Stimulated activated CD8-positive, alpha-beta memory T cell treated with anti-CD3 and anti-CD28 coated beads, Interleukin-15, amount 100 ng/mL, for 4 hours (primary cell): ENCODE measurements around the gene ARHGEF4.

Source experiments
- DNase-seq, 2 donors: peaks; one replicate each; pipeline ENCODE4 v3.0.0-alpha.2; 2020; ENCODE audit warnings: low read depth in 2 of 2

Gene ARHGEF4

DNA sequence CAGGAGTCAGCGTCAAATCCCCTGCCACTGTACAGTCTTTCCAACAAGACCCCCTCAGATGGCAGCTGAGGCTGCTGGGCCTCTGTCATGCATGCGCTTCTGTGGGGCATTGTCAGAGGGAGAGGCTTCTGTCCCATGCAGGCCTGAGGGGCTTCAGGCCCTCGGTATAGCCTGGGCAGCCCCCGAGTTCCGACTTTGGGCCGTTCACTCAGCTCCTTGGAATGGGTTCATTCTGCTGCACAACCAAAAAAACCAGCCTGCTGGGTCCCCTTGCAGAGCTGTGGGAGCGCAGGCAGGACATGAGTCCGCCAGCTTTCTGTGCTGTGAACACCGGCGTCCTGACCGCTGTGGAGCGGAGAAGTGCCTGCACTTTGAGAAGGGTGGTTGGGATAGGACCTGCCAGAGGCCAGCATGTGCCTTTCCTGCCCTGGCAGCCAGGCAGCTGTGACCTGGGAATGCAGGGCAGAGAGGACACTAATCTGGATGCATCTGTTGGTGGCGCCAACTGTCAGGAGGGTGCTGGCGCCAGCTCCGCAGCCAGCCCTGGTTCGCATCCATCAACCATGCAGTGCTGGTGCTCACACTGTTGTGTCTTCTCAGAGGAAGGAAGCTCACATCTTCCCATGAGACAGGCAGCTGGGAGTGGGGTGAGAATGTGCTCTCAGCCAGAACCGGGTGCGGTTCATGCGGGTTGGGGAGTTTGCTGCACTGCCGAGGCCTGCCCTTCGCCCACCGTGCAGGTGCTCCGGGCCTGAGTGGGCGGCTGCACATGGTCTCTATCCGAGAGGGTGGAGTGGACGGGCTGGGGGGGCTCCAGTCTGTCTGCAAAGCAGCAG is 14.3 kb downstream of the ARHGEF4 start:
- no peak for DNase-seq

DNA sequence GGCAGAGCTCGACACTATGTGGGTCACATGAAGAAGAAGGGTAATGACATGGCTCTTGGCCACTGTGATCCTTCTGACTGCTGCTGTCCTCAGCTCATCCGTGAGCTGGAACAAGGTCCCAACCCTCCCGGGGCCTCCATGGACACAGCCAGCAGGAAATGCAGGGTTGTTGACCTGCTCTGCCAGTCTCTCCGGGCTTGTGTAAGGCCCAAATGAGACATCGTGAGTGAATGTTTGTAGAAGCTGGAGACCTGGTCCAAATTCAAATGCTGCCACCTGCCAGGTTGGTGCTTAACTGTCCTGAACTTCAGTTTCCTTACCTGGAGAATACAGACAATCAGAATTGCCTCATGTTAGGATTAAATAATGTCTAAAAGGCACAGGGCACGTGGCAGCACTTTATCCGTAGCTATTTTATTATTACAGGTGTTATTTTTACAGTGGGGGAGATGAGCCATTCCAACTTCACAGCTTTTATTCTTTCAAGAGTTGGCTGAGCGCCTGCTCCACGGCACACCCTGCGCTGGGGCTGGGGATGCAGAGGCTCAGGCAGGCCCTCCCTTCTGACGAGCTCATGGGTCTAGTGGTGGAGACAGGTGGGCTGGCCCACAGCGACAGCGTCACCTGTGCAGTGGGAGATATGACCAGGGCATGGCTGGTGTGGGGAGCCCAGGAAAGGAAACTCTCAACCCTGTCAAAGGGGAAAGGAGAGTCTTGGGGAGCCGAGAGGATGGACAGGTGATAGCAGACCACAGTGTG is 15.1 kb downstream of the ARHGEF4 start:
- DNase-seq: no peak

DNA sequence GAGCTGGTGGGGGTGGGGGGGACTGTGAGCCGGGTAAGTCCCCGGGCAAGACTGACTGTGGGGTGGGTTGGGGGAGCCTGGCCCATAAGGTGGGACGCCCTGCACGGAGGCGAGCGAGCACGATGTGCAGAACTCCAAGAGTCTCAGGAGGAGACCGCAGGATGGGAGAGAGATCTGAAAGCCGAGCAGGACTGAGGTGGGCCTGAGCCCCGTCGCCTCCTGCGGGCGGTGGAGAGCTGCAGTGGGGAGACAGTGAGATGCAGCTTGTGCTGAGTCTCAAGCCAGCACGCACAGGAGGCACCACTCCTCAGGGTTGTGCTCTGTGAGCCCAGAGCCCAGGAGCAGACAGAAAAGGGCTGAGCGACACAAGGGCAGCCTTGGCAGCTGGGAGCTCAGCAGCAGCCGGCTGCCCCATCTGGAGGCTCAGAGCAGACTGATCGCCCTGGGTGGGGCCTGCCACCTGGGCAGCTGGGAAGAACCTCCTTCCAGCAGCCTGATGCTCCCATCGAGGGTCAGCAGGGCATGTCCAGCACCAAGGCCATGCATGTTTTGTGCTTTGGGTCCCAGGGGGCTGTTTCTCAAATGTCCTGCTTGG is 15.9 kb downstream of the ARHGEF4 start:
- DNase-seq: no peak

DNA sequence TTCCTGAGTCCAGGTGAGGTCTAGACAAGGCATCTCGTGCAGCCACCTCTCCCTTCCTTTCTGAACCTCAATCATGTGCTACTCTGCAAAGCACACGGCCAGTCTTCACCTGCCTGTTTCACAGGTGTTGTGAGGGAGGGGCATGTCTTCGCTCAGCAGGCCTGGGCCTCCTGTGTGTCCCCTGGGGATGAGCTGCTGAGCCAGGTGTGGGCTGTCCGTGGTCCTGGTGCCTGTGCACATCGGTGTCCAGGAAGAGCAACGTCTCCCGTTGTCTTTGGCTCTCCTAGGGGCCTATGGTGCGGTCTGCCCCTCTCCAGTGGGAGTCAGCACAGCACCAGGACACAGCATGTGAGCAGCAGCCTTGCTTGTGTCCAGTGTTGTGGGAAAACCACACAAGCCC is 16.7 kb downstream of the ARHGEF4 start:
- DNase-seq: no peak

DNA sequence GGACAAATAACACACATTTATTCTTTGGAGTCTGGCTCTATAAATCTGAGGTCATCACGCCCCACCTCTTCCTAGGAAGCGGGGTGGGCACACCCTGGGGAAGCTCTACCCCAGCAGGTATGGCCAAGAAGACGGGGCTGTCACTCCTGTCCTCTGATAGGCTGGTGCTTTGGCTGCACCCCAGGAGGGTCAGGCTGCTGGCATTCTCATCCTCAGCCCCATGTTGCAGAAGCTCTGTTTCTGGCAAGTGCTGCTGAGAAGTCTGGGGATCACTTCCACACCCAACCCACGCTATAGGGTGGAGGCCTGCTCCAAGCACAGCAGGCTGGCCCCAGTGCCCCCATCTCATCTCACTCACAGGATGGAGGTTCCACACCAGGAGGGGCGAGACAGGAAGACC is 17.6 kb downstream of the ARHGEF4 start:
- no peak for DNase-seq

DNA sequence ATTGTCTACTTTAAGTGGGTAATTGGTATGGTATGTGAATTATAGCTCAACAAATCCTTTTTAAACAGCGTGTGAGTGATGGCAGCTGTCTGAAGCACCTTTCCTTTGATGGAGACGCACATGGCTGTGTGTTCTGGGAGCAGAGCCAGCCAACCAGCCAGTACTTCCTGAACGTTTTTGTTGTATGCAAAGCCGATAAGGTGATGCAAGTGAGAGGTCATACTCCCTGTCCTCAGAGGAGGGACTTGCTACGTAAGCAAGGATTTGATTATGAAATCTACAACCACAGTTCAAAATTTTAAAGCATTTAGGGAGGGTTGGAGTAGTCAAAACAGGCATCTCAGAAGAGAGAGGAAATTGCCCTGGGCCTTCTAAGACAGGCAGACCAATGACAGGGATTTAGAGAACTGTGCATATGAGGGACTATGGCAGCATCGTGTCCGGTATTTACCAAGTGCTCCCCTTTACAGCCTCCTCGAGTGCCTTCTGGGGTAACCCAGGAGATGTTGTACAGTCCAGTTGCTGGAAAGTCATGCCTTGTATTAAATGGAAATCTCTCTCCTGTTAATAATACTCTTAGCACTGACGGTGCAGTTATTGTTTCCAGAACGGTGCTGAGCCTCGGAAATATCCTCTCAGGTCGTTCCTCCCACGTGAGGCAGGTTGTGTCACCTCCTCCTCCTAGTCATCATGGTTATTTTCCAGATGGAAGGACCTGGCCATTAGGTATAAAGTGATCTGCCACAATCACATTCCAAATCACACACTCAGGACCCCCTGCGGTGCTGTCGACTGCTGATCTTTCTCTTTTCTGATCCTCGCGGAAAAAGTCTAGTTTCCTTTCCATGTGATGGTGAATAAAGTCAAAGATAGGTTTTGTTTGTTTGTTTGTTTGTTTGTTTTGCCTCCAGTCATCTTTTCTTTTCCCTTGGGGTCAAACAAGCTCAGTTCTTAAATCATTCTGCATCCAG is 28.4 kb downstream of the ARHGEF4 start:
- no peak for DNase-seq

DNA sequence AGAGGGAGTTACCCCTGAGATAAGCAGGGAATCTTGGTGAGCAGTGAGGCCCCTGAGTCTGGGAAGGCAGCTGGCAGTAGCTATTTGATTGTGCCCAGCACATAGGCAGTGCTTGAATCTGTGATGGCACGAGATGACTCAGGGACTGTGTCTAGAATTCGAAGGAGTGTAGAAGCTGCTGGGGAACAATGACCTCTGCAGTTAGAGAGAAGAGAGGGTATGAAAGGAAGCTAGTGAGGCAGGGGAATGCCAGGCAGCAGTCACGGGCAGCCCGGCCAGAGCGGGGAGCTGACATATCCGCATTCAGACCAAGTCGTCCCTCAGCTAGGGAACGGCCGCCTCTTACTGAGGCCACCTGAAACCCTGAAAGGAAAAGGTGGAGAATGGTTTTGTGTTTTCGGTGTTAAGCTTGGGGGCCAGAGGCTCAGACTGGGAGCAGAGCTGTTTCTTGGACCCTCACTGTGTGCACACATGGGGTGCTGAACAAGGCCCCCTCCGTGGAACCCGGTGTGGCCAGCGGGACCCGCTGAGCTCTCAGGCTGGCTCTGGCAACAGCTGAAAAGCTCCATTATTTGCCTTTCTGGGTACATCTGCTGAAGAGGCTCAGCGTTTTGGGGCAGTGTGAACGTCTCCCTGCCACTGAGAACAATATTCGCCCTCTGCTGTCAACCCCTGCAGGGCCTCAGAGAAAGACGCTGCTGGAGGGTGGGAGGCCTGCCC is 32.9 kb downstream of the ARHGEF4 start:
- DNase-seq: no peak

DNA sequence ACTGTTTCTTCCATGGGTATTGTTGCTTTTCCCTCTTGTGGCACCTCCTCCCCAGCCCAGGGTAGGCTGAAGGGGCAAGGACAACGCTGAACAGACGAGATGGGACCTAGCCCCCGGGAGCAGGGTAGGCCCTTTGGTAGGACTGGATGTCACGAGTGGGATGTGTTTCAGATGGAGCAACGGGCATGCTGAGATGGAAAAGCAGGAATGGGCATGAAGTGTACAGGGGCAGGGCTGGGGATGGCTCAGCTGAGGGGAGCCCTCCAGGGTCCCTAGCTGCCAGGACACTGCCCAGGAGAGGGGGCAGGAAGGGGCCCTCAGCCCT is 33.4 kb downstream of the ARHGEF4 start:
- no peak for DNase-seq

DNA sequence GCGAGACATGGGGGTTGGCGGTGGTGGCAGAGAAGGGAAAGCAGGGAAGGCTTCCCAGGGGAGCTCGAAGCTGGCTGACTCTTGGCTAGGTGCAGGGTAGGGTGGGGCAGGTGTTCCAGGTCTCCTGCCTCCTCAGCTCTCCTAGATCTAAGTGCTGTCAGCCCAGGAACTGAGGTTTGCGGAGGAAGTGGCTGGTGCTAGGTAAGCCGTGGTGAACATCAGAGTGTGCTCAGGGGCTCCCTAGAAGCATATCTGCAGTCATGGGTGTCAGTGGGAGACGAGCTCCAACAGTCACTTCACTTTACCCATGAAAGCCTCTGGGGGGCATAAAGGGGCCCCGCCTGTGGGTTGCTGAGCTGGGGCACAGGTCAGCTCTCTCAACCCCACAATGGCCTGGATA is 34.1 kb downstream of the ARHGEF4 start:
- no peak for DNase-seq

DNA sequence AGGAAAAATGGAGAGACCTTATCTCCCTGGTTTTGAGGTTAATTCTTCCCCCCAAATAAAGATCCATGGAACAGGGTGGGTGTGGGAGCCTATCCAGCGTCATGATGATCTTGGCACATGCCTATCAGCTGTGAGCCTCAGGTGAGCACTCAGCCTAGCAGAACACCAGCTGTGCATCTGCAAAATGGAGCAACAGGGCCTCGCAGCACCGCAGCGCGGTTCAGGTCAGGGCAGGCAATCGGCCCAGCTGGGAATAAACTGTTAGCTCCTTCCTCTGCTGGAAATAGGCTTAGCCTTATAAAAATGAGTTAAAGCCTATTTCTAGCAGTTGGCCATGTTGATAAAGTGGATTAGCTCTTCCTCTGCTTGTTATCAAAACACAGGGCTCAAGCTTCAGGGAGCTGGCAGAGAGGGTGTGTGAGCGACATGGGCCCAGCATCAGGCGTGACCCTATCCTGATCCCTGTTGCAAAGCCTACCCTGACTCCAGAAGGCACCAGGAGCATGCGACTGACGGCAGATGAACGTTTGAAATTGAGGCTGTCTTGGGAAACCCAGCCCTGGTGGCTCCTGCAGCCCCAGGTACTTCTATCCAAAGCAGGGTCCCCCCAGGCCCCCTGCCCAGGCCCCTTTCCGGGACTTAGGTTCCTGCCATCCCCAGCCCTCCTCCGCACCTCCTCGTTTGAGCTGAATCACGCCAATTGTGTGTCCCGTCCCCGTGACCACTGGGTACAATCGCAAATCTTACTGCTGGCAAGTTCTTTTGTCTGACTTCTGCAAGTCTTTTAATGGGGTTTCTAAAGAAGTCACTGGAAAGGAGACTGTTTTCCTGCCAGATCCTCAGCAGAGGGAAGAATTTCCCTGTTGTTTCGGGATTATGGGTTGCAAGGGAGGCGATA is 35.4 kb downstream of the ARHGEF4 start:
- no peak for DNase-seq

DNA sequence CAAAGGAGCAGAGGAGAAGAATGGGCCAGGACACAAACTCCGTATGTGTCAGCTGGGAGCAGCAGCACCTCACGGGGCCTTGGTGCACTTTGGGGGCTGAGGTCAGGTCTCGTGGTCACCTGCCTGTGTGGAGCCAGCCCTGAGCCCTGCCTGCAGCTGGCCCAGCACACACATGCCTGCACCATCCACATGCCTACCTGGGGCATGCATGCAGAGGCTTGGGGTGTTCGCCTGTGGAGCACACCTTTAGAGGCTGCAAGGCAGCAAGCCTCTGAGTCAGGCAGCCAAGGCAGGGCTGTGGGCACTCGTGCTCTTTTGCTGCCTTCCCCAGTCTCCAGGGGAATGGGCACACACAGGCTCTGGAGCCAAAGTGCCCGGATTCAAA is 36.0 kb downstream of the ARHGEF4 start:
- DNase-seq: no peak

DNA sequence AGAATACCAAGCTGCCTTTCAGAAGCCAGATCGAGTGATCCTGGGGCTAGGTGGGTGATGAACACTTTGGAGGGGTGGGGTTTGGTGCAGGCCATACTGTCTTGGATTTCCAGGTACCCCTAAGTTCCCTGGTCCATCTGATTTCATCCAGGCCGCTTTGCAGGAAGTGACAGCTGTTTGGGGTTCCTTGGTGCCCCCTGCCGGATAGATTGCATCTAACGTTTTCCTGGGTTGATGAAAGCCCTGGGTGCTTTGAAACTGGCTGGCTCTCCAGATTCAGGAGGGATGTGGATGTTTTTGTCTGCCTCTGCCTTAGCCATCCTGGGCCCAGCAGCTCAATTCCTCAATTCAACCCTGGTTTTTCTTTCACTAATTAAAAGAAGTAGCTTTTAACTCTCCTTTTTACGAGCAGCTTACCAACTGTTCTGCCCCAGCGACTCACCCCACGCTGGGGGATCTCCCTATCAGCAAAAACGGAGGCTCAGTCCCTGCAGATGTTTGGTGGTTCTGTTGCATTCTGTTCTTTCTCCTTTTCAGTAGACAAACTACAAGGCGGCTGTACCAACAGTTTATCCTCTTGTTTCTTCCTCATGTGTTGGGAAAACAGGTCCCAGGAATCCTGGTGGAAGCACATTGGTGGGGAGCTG is 37.1 kb downstream of the ARHGEF4 start:
- peak; percentile 16 to 58 for DNase-seq

DNA sequence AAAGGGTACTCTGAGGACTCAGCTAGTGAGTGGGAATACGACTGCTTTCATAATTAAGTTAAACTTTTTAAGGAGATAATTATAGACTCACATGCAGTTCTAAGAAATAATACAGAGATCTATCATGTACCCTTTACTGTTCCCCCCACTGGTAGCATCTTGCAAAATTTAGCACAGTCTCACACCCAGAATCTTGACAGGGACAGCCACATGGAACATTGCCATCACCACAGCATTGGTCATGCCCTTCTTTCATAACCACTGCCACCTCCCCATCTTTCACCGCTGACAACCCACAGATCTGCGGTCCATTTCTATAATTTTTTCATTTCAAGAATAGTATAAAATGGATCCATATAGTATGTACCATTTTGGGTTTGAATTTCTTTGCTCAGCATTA is 37.8 kb downstream of the ARHGEF4 start:
- DNase-seq: no peak

DNA sequence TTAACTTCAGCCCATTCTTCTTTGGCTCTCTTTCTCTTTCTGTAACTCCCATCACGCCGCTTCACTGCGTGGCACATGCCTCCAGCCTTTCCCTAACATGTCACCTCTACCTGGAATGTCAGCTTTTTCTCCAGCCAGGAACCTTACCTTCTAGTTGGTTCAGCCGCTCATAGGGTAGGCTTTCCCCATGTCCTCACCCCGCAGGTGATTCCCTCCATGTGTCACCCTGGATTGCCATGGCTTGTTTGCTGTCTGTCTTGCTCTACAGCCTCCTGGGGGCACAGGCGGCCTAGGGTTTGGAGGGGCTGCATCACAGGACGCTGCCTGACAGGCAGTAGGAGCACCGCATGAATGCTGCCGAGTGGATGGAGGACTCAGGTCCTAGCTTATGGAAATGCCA is 39.2 kb downstream of the ARHGEF4 start:
- no peak for DNase-seq

DNA sequence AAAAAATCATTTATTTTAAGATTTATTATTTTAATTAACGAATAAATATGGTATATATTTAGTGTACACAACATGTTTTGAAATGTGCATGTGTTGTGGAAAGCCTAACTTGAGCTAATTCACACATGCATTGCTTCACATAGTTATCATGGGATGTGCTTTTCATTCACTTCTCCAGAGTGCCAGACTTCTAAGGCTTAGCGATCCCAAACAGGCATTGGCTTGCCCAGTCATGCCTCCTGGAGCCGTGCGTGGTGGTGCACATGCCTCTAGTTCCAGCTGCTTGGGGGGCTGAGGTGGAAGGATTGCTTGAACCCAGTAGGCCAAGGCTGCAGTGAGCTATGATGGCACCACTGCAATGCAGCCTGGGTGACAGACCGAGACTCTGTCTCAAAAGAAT is 40.5 kb downstream of the ARHGEF4 start:
- DNase-seq: no peak

DNA sequence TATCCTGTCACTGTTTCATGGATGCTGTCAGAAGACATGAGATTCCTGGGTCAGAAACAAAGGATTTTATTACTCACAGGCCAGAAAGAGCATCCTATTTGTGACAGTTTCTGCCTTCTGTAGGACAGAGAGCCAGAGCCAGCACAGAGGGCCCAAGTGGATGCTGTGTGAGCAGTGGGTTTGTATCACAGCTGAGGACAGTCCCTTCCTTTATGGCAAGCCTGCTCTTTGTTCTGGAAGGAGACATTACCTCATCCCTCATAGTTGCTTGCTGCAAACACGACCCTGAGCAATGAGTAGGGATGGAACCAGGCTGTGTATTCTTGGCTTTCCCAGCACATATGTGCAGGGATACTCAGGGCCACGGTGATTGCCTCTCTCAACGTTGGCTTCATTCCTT is 41.6 kb downstream of the ARHGEF4 start:
- DNase-seq: no peak

DNA sequence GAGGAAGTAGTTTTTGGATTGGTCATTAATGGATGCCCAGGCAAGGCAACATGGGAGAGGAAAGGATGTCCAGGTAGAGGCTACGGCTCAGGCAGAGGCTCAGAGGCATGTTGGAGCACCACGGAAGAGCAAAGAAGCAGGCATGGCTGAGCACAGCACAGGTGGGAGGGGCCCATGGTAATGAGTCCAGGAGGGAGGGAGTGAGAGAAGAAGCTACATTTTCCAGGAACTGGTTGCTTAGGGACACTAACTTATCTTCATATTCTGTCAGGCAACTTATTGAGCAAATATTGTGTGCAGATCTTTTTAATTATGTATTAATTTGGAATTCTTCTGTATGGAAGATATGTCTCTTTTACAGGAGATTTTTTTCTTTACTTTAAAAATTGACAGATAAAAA is 42.2 kb downstream of the ARHGEF4 start:
- no peak for DNase-seq

DNA sequence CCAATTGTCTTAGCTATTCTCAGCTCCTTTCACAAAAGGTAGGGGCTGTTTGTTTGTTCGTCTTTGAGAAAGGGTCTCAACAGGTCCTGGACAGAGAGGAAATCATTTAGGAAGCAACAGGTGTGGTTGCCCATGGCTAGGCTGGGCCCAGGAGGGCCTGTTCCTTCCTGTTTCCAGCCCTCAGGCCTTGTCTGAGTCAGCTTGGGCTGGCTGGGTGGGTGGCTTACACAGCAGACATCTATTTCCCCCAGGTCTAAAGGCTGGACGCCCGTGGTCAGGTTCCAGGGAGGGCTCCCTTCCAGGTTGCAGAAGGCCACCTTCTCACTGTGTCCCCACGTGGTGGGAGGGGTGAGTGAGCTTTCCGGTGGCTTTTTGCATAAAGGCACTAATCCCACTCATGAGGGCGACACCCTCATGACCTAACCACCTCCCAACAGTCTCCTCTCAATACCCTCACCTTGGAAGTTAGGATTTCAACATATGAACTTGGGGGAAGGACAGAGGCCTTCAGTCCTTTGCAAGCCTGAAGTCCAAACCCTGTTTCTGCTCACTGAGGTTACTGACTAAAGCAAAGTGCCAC is 45.5 kb downstream of the ARHGEF4 start:
- DNase-seq: no peak

DNA sequence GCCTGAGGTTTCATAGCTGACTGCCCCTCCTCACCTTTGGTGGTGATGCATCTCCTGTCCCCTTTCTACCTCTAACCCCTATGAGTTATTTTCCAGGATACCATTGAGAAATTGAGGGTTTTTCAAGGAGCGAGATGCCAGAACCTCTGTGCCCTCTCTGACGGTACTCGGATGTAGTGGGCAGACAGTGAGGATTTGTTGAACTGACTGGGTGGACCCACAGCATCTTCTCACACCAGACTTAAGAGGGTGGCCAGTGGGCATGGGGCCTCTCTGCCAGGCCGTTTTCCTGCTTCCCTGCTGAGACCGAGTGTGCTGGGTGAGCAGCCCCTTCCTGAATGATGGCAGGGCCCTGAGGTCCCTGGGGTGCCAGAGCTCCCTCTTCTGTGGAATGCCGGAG is 46.3 kb downstream of the ARHGEF4 start:
- DNase-seq: no peak
